ENCODE results near the gene FARS2. TPM values are rescaled to one million over a fixed set of nuclear protein-coding genes. Genes with fewer than 3 reads are reported as not detected.
A peak's percentile ranks its signal among the peaks of the same experiment; 100 is the strongest.

The FARS2 gene
- total and polyA plus RNA-seq, 9 of the 15 experiments (the other 6 are each of a cell fraction or from before 2014, with no cell fraction given), result 16.5 to 62.2 (median 27.0) TPM

- TF ChIP-seq KAT7 (CRISPR knock-in tag; IDR thresholded peaks at IDR 0.05; ENCODE audit: borderline replicate concordance) (no peak), NFIC (IDR thresholded peaks at IDR 0.05) (no peak), GATA2 (CRISPR knock-in tag; IDR thresholded peaks at IDR 0.05) (peak; percentile 54), MBD2 (IDR thresholded peaks at IDR 0.05; ENCODE audit: borderline replicate concordance, low read depth) (no peak), REST (IDR thresholded peaks at IDR 0.05; ENCODE audit: borderline replicate concordance) (peak; percentile 39; the same call in 1 of the 2 replicates), REST (CRISPR knock-in tag; IDR thresholded peaks at IDR 0.05; ENCODE audit: low read depth) (no peak), TAL1 (IDR thresholded peaks at IDR 0.05) (peak; percentile 1; the same call in 1 of the 2 replicates), BRF2 (IDR thresholded peaks at IDR 0.05; ENCODE audit: borderline replicate concordance, insufficient read depth, insufficient read length) (no peak), NKRF (IDR thresholded peaks at IDR 0.05; ENCODE audit: borderline replicate concordance) (0 out of 2 replicates have a peak, but pooled peaks have one; percentile 8), TEAD4 (IDR thresholded peaks at IDR 0.05; ENCODE audit: low read length) (peak; percentile 47), TEAD4 (CRISPR knock-in tag; IDR thresholded peaks at IDR 0.05; ENCODE audit: borderline replicate concordance) (no peak), CTBP1 (IDR thresholded peaks at IDR 0.05; ENCODE audit: borderline replicate concordance) (peak; percentile 66; the same call in 1 of the 2 replicates), ZNF830 (CRISPR knock-in tag; IDR thresholded peaks at IDR 0.05) (0 out of 2 replicates have a peak, but pooled peaks have one; percentile 9)
Observed at GRCh38 chr6:5302220-5302946, 41.1 kb downstream of the FARS2 start (continued).
